ENCODE results near the gene EPAS1. TPM values are rescaled to one million over a fixed set of nuclear protein-coding genes. Genes with fewer than 3 reads are reported as not detected.

The EPAS1 gene
- polyA plus RNA-seq, 3 donors: 46.9 to 61.4 (median 57.9) TPM

GRCh38 chr2:46379213-46380037 lies 82.2 kb downstream of the EPAS1 start:
- DNase-seq (ENCODE audit: low read depth in 3 of 3, low spot score in 2 of 3): no peak

GRCh38 chr2:46380038-46380940 lies 83.1 kb downstream of the EPAS1 start:
- no peak for DNase-seq (ENCODE audit: low read depth in 3 of 3, low spot score in 2 of 3)

GRCh38 chr2:46381263-46381849 lies 84.1 kb downstream of the EPAS1 start:
- DNase-seq (ENCODE audit: low read depth in 3 of 3, low spot score in 2 of 3): no peak

- DNase-seq (ENCODE audit: low read depth in 3 of 3, low spot score in 2 of 3): no peak
Observed at GRCh38 chr2:46381871-46382270, 84.7 kb downstream of the EPAS1 start.

- DNase-seq (ENCODE audit: low read depth in 3 of 3, low spot score in 2 of 3): no peak
Observed at GRCh38 chr2:46382331-46383112, 85.3 kb downstream of the EPAS1 start.

GRCh38 chr2:46383113-46383395 lies 85.8 kb downstream of the EPAS1 start:
- DNase-seq (ENCODE audit: low read depth in 3 of 3, low spot score in 2 of 3): no peak

- DNase-seq (ENCODE audit: low read depth in 3 of 3, low spot score in 2 of 3): no peak
Observed at GRCh38 chr2:46383784-46384456, 86.7 kb downstream of the EPAS1 start.

GRCh38 chr2:46384457-46384815 lies 87.2 kb downstream of the EPAS1 start:
- no peak for DNase-seq (ENCODE audit: low read depth in 3 of 3, low spot score in 2 of 3)

GRCh38 chr2:46385786-46386577 lies 88.8 kb downstream of the EPAS1 start:
- DNase-seq (ENCODE audit: low read depth in 3 of 3, low spot score in 2 of 3): no peak

- DNase-seq (ENCODE audit: low read depth in 3 of 3, low spot score in 2 of 3): no peak
Observed at GRCh38 chr2:46386763-46387162, 89.6 kb downstream of the EPAS1 start.

GRCh38 chr2:46387292-46387691 lies 90.1 kb downstream of the EPAS1 start:
- no peak for DNase-seq (ENCODE audit: low read depth in 3 of 3, low spot score in 2 of 3)

GRCh38 chr2:46387886-46388515 lies 90.8 kb downstream of the EPAS1 start:
- no peak for DNase-seq (ENCODE audit: low read depth in 3 of 3, low spot score in 2 of 3)

GRCh38 chr2:46388881-46389280 lies 91.7 kb downstream of the EPAS1 start:
- DNase-seq (ENCODE audit: low read depth in 3 of 3, low spot score in 2 of 3): no peak

- DNase-seq (ENCODE audit: low read depth in 3 of 3, low spot score in 2 of 3): no peak
Observed at GRCh38 chr2:46389417-46389916, 92.3 kb downstream of the EPAS1 start.

- no peak for DNase-seq (ENCODE audit: low read depth in 3 of 3, low spot score in 2 of 3)
Observed at GRCh38 chr2:46390036-46390435, 92.8 kb downstream of the EPAS1 start.

GRCh38 chr2:46390901-46391395 lies 93.7 kb downstream of the EPAS1 start:
- DNase-seq (ENCODE audit: low read depth in 3 of 3, low spot score in 2 of 3): no peak

- DNase-seq (ENCODE audit: low read depth in 3 of 3, low spot score in 2 of 3): no peak
Observed at GRCh38 chr2:46392561-46393346, 95.5 kb downstream of the EPAS1 start.

GRCh38 chr2:46393347-46393820 lies 96.2 kb downstream of the EPAS1 start:
- DNase-seq (ENCODE audit: low read depth in 3 of 3, low spot score in 2 of 3): no peak

Data from right renal cortex interstitium (tissue), 3 donors.